Stimulated activated CD4-positive, alpha-beta T cell treated with anti-CD3 and anti-CD28 coated beads, Interleukin-1b, Interleukin-23, amount 100 ng/mL, for 1 hour (primary cell): ENCODE results near the gene CDK5R1.
A peak's percentile ranks its signal among the peaks of the same experiment; 100 is the strongest.
"Not testable (repeated sequence)": the region's sequence is repeated elsewhere in the genome, so short reads cannot be mapped to it uniquely, and the experiment has no call there.

ENCODE experiments used
- DNase-seq, 2 donors: peaks; one replicate each; pipeline ENCODE4 v3.0.0-alpha.2; 2020; ENCODE audit warnings: low read depth in 2 of 2

CDK5R1 gene

DNA sequence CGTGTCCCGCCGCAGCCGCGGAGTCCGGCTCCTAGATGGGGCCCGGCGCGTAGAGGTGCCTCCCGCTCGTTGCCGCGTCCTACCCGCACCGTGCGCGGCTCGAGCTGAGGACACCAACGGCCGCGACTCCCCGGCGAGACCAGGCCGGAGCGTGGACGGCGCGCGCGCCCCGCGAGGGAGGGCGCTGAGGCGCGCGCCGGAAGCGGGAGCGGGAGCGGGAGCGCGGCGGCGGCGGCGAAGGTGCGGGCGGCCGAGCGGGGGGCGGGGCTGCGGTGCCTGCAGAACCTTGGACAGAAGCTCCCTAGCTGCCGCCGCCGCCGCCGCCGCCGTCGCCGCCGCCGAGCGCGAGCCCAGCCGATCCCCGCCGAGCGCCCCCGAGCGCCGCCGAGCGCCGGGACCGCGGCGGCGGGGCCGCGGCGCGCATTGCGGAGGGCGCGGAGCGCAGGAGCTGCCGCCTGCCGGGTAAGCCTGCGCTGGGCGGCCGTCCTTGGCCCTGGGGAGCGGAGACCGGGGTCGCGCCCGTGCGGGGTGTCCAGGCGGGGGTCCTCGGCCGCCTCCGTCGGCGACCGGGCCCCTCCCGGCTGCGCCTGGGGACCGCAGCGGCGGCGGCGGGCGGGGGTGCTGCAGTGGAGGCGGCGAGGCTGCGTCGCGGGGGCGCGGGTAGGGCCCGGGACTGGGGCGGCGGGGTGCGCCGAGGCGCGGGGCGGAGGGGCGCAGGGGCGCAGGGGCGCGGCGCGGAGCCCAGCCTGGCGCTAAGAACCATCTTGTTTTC lies at the start of gene CDK5R1:
Gene CDK5R1 (plus strand): TSS at position 293 of the 772 bp plus-strand sequence. CDS start 628 bp downstream, outside the sequence.
- peak in 1 of 2 donors; percentile 47 for DNase-seq

GRCh38 chr17:32440722-32441121 lies 46.1 kb upstream of the CDK5R1 start:
- no peak for DNase-seq

DNA sequence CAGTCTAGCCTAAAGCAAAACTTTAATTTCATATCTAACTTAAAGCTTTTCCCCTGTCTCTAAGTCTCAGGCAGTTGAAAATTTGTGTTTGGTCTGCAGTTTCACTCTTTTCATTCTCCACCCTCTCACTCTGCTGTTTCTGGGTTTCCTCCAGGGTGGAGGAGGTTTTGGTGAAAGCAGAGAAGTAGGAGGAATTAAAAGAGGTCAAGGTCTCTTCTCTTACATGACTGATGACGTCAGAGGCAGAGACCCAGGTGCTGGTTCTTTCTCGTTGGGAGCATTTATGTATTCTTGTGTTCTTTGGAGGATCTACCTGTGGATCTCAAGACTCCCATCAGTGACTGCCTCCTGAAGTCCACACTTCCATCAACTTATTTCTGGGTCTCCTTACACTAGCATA lies 44.9 kb upstream of the CDK5R1 start:
- no peak for DNase-seq

- DNase-seq: no peak
Measured at GRCh38 chr17:32443827-32444300, 42.9 kb upstream of the CDK5R1 start.

GRCh38 chr17:32444301-32445073 lies 42.3 kb upstream of the CDK5R1 start, which contains the start of gene PSMD11:
PSMD11 (plus strand) TSS chr17:32444510; CDS start chr17:32444524, 14 bp downstream.
- peak; percentile 96 to 97 for DNase-seq

GRCh38 chr17:32445074-32445415 lies 41.7 kb upstream of the CDK5R1 start:
- no peak for DNase-seq

GRCh38 chr17:32445497-32445896 lies 41.3 kb upstream of the CDK5R1 start:
- DNase-seq: no peak

GRCh38 chr17:32445971-32446370 lies 40.8 kb upstream of the CDK5R1 start:
- no peak for DNase-seq

DNA sequence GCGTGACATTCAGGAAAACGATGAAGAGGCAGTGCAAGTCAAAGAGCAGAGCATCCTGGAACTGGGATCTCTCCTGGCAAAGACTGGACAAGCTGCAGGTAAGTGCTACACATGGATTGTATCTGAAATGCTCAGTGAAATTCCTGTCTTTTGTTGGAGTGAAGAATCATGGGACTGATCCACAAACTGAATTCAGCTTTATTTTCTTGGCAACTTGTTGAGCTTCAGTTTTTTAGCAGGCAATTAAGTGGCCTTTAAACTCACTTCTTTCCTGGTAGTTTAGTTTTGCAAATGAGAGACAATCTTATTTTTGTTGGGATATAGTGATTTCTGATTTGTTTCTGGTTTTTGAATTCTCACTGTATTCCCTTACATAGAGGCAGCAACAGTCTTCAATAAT lies 39.8 kb upstream of the CDK5R1 start:
- no peak for DNase-seq

DNA sequence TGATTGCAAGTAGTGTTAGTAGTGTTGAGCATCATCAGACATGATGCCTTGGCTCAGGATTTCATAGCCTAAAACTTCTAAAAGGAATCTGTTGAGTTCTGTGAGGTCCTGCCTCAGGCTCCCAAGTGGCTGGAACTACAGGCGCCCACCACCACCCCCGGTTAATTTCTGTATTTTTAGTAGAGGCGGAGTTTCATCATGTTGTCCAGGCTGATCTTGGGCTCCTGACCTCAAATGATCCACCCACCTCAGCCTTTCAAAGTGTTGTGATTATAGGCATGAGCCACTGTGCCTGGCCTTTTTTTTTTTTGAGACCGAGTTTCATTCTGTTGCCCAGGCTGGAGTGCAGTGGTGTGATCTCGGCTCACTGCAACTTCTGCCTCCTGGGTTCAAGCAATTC lies 36.8 kb upstream of the CDK5R1 start:
- DNase-seq: no peak

DNA sequence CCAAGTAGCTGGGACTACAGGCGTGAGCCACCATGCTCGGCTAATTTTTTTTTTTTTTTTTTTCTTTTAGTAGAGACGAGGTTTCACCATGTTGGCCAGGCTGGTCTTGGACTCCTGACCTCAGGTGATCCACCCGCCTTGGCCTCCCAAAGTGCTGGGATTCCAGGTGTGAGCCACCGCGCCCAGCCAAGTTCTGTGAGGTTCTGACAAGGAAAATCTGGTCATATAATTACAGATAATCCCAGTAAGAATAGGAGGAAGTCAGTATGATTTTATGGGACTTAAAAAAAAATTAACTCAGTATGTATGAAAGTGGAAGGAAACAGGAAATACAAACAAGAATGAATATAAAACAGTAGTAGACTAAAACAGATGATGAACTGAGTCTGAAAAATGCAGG lies 36.4 kb upstream of the CDK5R1 start:
- DNase-seq: not testable (repeated sequence)

- DNase-seq: no peak
Measured at GRCh38 chr17:32451879-32452278, 34.9 kb upstream of the CDK5R1 start.

DNA sequence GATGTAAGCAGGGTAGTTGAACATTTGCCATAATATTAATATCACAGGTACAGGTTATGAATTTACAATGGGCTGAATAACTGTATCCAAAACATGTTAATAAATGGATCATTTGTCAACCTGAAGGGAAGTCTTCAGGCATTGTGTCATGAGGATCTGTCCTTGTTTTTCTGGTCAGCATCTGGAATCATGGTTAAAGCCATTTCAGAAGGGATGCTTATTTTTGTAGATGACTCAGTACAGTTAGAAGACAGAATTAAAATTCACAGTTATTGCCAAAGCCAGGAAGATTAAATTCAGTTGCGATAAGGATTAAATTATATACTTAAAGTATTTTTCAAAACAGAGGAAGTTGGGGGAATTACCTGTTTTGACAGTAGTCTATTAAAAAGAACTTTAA lies 34.5 kb upstream of the CDK5R1 start:
- DNase-seq: no peak

DNA sequence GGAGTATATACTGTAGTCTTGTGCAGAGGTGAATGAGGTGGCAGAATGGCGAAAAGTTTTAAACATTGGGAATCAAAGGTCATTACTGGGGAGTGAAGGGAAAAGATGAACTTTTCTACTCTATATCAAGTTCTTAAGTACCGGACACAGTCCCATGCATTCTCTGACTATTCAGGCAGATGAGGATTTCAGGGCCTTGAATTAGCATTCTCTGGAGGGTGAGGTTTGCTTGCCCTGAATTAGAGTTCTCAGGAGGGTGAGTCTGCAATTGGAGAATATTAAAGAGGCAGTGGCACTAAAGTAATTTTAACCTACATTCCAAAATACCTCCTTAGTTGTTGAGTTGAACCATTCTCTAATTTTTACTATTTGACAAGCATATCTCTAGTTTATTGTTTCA lies 33.4 kb upstream of the CDK5R1 start:
- DNase-seq: no peak

- no peak for DNase-seq
Measured at GRCh38 chr17:32458371-32458770, 28.4 kb upstream of the CDK5R1 start.

GRCh38 chr17:32460054-32460453 lies 26.7 kb upstream of the CDK5R1 start:
- DNase-seq: no peak

DNA sequence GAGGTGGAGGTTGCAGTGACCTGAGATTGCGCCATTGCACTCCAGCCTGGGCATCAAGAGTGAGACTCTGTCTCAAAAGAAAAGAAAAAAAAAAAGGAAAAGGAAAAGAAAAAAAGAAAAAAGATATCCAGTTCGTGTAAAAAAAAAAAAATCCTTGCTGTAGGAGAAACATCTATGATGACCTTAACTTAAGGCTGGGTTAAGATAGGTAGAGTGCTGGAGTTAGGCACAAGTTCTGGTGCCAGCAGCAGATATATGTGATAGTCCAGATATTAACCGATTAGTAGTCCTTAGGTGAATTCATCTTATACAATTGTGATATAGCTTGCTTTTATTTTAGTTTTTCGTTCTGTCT lies 25.3 kb upstream of the CDK5R1 start:
- no peak for DNase-seq

DNA sequence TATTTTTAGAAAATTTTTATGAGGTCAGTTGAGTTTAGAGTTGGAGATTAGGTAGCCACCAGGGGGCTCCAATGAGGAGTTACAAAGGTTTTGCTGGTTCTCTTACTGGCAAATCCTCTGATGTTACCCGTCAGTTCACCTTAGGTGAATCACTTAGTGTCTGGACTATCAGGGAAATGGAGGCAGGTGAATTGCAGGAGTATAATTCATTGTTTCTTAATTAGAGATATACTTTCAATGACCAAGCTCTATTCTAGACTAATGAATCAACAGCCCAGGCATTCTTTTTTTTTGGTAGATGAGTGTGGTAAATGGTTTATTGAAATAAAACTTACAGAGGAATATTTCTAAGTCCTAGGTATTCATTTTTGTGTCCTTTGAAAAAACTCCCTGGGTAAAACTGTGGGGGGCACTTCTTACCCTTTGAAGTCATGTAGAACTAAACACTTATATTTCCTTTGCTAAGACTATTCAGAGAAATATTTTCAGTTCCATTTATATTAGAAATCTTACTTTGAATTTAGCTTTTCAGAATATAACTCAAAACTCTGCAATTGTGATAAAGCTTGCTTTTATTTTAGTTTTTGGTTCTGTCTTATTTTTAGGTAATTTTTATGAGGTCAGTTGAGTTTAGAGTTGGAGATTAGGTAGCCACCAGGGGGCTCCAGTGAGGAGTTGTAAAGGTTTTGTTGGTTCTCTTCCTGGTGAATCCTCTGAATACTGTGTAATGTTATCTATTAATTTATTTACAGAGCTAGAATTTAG lies 24.8 kb upstream of the CDK5R1 start:
- DNase-seq: peak; percentile 11 to 54

DNA sequence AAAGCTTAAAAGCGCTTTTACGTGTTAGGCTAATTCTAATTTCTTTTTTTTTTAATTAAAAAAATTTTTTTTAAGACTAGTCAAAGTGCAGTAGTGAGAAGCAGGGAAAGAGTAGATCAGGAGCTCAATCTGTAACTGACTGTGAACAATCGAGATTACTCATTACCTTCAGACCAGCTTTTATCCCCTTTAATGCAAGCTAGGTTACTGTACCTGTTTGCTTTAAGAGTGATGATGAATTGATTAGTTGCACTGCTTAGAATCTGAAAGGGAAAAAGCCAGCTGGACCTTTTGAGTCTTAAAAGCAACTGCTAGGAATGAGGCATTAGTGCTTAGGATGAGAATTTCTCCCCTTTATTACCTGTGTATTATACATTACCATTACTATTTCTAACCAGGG lies 23.5 kb upstream of the CDK5R1 start:
- no peak for DNase-seq

DNA sequence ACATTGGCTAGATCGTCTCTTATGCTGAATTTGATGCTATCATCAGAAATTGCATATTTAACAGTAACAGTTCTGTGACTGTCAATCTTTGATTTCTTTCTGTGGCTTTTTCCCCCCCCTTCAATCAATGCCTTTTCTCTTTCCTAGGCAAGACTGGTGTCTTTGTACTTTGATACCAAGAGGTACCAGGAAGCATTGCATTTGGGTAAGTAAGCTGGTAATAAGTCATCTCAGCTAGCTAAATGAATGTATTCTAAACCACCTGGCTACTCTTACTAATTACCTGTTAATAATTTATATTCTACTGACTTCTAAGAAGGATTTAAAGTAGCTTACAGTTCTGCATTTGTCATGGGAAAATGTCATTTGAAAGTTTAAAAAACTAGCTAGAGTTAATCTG lies 22.4 kb upstream of the CDK5R1 start:
- no peak for DNase-seq

DNA sequence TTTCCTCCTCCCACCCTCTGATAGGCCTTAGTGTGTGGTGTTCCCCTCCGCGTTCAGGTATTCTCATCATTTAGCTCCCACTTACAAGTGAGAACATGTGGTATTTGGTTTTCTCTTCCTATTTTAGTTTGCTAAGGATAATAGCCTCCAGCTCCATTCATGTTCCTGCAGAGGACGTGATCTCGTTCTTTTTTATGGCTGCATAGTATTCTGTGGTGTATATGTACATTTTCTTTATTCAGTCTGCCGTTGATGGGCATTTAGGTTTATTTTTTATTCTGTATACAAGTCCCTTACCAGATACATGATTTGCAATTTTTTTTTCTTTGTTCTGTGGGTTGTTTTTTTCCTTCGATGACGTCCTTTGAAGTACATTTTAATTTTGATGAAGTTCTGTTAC lies 18.8 kb upstream of the CDK5R1 start:
- DNase-seq: no peak

DNA sequence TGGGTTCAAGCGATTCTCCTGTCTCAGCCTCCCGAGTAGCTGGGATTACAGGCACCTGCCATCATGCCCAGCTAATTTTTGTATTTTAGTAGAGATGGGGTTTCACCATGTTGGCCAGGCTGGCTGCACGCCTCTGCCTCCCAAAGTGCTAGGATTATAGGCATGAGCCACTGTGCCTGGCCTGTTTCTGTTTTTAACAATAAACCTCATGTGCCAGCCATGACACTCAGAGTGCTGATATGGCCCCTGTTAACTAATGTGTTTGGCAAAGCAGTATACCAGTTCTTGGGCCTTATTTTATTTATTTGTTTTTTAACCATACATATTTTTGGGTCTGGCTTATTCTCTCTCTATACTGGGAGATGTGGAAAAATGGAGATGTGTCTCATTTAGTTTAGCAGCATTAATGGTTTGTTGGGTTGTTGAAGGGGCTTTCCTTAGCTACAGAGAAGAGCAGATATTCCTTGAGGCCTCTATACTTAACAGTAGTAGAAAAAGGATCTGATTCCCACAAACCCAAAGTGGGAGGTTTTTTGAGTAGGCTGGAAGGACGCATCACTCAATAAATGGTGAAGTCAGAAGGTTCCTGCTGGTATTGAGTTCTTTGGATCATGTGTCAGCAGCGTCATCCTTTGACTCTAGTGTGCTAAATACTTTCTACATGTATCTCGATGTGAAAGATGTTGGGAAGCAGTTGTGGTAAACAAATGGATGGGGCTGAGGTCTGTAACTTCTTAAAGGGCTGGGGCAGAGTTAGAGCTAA lies 16.2 kb upstream of the CDK5R1 start:
- DNase-seq: no peak
